Activated CD4-positive, alpha-beta T cell treated with anti-CD3 and anti-CD28 coated beads for 24 hours (primary cell): ENCODE results near the gene ERAL1.
"Not testable (repeated sequence)": the region's sequence is repeated elsewhere in the genome, so short reads cannot be mapped to it uniquely, and the experiment has no call there.

Experiments
- DNase-seq, 2 donors: peaks; one replicate each; pipeline ENCODE4 v3.0.0-alpha.2; 2020; ENCODE audit warnings: low read depth in 2 of 2

The ERAL1 gene

DNA sequence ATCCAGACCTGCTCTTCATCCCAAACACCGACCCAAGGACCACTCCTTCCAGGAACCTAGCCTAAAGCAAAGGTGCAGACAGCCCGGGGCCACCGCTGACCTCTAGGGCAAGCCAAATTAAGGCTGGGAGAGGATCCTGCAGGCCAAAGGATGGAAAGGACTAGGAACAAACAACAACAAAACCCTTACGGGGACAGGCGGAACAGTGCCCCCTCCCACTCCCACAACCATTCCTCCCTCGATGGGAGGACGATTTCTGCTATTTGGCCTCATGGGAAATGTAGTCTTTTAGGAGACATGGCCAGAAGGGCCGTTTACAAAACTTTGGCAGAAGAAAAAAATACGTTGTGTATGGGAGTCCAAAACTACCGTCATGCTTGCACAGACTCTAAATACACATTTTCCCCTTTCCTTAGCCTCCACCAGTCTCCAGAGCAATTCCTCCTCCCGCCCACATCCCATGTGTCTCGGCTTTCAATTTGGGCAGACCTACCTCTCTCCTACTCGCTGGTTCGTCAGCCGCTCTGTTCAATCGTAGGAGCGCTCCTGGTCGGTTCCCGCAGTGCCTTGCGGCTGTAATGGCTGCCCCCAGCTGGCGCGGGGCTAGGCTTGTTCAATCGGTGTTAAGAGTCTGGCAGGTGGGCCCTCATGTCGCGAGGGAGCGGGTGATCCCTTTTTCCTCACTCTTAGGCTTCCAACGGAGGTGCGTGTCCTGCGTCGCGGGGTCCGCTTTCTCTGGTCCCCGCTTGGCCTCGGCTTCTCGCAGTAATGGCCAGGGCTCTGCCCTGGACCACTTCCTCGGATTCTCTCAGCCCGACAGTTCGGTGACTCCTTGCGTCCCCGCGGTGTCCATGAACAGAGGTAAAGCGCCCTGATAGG, at the start of gene ERAL1:
Gene ERAL1 (plus strand): TSS at position 560 of the 879 bp plus-strand sequence. CDS start 19 bp downstream, at position 579.
- peak; percentile 71 to 74 for DNase-seq

DNA sequence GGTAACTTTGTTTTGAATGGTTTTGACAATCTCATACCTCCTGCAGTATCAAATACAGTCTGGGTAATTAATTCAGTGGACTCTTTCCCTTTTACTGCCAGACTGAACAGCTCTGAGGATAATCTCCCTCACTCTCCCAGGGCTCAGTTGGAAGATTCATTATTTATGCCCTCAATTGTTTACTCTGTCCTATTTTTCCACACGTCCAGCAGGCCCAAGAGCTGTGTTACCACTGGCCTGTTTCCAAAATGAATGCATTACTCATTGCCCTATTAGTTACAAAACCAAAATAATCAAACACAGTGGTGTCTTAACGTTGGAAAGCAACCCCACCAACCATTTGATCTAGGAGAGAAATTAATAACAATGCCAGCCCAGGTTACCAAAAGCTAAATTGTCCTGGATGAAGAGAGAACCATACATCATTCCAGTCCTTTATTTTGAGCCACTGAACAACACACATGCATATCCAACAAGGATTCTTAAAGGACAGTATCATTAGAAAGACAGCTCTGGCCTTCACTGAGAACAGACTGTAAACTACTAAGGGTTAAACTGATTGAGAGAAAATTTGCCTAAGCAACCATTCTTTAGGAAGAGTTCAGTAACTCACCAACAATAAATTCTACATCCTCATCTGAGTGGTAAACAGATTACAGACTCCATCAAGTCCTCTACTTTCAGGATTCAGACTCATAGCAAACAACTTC, 46.7 kb upstream of the ERAL1 start:
- no peak for DNase-seq

DNA sequence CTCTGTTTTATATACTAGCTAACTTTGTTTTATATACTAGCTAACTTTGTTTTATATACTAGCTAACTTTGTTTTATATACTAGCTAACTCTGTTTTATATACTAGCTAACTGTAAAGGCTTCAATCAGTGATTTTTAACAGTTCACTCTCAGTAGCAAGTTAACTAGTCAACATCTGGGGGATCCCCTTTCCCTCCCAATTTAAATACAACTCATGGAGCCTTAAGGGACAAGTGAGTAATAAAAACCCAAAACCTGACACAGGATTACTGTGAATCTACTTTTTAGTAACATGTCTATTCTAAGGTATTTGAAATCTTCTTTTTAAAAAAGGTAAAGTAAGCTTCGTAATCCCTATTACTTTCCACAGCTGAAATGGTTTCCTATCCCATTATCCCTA, 44.4 kb upstream of the ERAL1 start:
- DNase-seq, result peak in 1 of 2 donors; percentile 6

DNA sequence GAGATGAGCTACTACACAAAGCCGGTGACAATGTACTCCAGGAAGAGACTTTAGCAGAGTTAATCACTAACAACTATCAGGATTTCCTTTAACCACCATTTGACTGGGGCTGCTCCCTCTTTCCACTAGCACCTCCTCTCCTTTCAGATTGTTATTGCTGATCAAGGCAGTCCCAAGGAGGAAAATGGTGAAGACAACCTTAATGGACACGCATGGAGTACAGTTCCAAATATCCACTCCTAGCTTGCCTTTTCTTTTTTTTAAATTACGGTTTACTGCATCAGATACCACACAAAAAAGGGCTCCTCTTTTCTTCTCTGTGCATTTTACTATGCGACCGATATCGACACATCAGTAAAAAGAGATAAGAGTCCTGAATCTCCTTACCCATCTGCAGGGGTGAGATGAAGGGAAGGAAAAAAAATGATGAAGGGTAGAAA, 43.1 kb upstream of the ERAL1 start:
- DNase-seq, result no peak

DNA sequence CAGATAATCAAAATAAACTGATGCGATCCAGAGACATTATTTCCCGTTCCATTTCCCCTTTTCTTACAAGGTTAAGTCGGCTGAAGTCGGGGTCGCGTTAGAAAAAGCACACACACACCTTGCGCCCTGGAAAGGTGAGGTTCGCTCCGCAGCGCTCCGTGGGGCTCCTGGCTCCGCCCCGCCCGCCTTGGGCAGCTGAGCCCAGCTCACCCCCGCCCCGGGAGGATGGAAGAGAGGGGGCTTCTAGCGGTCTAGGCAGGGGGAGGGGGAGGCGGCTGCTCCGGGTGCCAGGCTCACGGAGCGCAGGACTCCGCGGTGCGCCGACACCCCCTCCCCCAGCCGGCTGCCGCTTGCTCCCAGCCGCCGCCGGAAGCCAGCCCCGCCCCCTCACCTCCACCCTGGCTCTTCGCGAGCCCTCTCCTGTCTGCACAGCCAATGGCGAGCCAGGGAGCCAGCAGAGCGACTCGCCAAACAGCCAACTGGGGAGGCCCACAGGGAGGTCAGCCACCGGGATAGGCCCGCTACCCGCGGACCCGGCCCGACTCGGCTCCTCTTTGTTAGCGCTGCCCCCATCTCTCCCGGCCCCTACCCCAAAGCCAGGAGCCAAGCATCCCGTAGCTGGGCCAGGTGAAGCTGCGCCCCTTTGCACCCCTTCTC, 42.6 kb upstream of the ERAL1 start:
- DNase-seq, result peak; percentile 94 to 96

DNA sequence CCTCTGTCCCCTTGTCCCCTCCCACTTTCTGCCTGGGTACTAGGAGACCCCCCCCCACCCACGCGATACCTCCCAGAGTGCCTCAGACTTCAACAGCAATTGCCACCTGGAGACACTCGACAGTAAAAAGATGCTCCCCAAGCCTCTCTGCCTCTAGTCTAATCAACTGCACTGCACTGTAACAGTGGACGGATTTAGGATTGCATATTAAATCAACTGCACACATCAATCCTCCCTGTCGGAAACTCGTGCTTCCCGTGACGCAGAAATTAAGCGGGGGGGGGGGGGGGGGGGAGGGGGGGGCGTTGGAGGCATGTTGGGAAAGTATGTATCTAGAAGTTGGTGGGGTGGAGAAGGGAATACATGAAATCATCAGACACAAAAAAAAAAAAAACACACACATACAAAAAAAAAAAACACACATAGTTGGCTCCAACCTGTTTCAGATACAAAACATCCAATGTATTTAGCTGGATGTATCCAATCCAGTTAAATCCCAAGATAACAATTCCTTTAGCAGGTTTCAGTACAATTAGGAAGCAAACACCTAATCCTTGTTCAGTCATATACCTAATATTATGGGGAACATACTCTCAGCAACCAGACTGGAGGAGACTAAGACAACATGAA, 42.0 kb upstream of the ERAL1 start:
- no peak for DNase-seq

DNA sequence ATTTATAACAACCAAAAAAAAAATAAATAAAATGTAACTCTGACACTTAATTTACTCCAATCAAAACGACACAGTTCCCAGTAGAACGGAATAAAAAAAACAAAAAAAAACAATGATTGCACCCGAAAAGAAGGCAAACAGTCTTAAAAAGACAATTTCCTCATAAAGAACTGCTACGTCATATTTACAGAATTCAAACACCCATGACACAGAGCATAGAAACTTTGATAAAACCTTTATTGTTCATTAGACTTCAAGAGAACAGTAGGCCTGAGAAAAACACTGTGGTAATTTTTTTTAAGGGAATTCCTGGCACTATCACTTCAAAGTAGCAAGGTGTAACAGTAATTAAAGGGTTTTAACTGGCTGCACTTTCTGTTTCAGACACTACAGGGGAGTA, 38.3 kb upstream of the ERAL1 start:
- no peak for DNase-seq

DNA sequence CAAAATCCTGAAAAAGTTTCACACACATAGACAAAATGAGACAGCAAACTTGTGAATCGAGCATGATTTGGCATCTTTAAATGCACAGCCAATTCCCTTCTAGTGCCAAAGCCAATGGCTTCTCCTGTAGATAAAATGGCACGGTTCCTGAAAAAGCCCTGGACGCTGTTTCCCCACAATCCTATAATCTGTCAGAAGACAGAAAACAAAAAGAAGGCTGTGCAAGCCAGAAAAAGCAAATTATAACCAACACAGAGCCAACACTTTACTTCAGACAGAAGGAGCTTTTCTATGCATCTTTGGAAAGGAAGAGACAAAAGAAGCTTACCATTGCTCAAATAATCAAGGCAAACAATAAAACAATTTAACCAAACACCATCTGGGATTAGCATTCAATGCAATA, 36.0 kb upstream of the ERAL1 start:
- DNase-seq, result no peak

DNA sequence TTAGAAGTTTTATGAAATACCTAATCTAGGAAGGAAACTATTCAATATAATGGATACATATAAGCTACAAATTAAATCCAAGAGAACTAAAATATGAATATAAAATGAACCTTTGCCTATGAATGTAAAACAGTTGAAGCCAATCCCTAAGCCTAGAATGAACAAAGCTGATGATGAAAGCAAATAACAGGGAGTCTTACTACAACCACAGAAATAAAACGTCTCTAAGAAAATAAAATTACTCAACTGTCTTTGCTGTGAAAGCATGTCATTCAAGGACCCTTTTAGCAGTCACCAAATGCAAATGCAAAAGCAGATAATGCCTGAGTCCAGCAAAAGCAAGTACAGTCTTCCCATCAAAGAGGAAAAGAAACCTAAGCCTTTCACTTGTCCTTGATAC, 35.2 kb upstream of the ERAL1 start:
- DNase-seq, result no peak

DNA sequence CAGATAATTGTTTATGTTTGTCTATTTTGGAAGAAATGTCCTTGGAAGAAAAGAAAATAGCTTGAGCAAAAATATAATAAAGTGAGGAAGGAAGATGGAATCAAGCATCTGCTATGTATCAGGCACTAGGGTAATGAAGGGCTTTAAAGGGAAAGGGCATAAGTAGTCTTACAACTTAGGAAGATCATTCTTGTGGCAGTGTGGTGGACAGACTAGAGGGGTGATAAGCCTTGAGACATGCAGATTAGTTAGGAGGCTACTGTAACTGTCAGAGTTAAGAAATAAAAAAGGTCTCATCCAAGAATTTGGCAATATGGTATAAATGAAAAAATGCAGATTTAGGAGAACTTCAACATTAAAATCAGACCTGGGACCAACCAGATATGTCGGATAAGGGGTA, 27.1 kb upstream of the ERAL1 start:
- DNase-seq, result no peak

DNA sequence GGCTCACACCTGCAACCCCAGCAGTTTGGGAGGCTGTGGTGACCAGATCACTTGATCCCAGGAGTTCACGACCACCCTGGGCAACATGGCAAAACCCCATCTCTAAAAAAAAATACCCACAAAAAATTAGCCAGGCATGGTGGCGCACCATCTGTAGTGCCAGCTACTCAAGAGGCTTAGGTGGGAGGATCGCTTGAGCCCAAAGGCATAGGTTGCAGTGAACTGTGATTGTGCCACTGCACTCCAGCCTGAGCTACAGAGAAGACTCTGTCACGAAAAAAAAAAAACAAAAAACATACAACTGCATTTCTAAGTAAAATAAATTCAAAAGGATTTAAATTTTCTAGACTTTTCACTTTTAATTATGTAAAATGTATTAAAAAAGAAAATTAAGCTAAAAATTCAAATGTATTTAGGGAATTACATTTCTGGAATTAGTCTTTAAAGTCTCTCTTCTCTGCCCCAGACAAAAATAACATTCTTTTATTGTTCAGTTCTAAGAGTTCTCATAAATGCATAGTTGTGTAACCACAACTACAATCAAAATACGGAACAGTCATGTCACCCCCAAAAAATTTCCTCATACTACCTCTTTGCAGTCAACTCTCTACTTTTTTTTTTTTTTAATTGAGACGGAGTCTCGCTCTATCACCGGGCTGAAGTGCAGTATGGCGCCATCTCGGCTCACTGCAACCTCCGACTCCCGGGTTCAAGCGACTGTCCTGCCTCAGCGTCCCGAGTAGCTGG, 26.3 kb upstream of the ERAL1 start:
- DNase-seq, result no peak

DNA sequence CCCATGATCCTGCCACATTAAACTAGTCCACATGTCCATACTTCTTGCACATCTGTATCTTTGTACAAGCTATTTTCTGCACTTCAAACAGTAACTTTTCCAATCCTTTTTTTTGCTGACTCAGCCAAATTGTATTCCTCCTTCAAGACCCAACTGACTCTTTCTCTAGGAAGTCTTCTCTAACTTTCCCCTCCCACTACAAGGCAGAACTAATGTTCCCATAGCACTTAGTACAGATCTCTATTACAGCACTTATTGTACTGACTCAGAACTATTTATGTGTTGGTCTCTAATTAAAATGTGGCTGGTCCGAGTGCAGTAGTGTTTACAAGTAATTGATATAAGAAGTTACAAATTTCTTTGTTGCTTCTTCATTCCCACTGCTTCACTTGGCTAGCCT, 20.4 kb upstream of the ERAL1 start:
- no peak for DNase-seq

DNA sequence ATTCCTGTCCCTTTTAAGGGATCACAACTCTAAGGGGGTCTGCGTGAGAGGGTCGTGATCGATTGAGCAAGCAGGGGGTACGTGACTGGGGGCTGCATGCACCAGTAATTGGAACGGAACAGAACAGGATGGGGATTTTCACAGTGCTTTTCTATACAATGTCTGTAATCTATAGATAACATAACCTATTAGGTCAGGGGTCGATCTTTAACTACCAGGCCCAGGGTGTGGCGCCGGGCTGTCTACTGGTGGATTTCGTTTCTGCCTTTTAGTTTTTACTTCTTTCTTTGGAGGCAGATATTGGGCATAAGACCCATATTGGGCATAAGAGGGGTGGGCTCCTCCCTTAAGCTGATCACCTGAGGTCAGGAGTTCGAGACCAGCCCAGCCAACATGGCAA, 18.3 kb upstream of the ERAL1 start:
- not testable (repeated sequence) for DNase-seq

DNA sequence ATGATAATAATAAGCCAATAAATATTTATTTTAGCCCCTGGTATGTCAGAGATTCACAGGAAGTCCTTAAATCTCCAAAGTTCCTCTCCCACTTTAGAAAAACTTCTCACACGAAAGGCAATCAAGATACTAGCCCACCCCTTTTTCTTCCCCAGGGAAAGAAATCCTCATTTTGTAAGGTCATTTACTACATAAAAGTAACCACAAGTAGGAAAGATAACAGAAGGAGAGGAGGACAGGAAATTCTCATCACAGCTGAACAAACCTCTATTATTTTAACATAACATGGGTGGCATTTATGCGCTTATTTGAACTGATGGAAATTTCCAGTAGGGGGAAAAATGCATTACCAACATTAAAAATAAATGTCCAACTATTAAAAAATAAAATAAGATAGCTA, 15.6 kb upstream of the ERAL1 start:
- no peak for DNase-seq

DNA sequence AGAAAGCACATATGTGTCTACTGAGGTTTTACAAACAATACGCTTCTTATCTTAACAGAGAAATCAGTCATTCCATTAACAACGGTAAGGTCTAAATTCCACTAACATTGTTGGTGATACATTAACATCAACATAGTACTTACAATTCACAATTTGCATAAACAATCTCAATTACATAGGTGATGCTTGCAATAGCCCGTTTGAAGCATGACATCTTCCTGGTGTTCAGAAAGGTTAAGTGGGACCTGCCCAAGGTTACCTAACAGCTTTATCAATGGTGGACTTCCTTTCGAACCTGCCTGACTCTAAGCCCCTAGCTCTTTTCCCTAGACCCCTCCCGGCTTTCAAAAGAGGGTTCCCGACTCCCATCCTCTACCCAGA, 12.9 kb upstream of the ERAL1 start:
- DNase-seq, result no peak

DNA sequence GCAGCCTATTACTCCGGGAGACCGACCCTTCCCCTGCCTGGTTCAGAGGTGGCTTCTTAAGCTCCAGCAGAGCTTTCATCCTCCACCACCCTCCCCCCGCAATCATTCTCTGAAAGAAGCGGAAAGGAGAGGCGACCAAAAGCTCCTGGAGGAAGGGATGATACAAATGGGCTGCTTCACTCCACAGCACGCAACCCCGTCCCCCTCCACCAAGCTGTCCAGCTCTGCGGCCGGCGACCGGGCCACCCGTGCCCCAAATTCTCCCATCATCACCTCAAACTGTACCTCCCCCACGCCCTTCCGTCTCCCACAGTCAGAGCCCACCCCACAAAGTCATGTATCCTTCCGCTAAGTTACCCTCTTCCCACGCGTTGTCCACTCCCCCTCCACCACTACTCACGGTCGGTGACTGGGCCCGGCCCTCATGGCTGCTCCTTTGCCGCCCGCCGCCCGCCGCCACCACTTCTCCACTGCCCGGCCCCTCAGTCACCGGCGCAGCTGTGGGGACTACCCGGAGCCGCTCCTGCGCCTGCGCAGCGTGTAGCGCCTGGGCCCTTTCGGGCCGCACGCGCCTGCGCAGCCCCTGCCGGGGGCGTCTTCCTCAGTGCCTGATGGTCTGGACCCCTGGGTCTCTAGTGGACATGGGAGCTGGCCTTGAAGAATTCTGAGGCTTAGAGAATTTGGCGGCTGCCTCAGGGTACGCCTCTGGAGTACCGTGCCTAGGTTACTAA, 12.4 kb upstream of the ERAL1 start, which contains the start of gene FAM222B:
Gene FAM222B (minus strand): TSS at position 509 of the 731 bp plus-strand sequence. CDS start 76,123 bp downstream, outside the sequence.
- DNase-seq, result peak; percentile 69 to 79

DNA sequence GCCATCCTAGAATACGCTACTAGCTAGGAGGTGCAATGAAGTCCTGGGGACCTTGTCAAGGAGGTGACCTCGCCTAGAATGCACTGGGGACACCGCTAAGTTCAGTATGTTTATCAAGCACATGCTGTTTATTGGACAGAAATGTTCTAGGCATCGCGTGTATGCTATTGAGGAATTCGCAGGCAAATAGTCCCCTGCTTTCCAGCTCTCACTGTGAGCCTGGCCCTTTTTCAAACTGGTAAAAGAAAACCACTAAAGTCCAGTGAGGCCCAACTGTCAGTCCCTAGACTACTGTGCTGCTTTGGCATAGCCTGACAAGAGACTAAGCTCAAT, 11.0 kb upstream of the ERAL1 start:
- no peak for DNase-seq

DNA sequence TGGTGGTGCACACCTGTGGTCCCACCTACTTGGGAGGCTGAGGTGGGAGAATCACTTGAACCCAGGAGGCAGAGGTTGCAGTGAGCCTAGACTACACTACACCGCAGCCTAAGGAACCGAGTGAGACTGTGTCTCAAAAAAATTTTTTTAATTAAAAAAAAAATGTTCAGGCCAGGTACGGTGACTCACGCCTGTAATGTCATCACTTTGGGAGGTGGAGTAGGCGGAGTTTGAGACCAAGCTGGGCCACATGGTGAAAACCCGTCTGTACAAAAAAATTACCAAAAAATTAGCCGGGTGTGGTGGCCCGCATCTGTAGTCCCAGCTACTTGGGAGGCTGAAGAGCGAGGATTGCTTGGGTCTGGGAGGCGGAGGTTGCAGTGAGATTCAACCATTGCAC, 8.6 kb upstream of the ERAL1 start:
- no peak for DNase-seq

DNA sequence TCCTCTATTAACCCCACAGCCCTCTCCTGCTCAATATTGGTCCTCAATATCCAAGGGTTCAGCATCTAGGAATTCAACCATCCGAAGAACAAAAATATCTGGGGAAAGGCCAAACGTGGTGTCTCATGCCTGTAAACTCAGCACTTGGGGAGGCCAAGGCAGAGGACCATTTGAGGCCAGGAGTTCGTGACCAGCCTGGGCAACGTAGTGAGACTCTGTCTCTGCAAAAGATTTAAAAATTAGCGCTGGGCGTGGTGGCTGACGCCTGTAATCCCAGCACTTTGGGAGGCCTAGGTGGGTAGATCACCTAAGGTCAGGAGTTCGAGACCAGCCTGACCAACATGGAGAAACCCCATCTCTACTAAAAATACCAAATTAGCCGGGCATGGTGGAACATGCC, 8.1 kb upstream of the ERAL1 start:
- not testable (repeated sequence) for DNase-seq

DNA sequence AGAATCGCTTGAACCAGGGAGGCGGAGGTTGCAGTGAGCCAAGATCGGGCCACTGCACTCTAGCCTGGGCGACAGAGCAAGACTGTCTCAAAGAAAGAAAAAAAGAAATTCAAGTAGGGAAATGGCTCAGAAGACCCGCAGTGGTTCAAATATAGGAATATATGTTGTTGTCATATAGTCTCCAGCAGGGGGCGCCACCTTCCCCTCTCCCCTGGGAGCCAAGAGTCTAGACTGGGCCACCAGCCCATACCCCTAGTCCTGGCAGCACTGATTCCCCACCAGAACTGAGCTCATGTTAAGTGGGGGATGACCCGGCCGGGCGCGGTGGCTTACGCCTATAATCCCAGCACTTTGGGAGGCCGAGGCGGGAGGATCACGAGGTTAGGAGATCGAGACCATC, 6.1 kb upstream of the ERAL1 start:
- peak; percentile 47 to 67 for DNase-seq

DNA sequence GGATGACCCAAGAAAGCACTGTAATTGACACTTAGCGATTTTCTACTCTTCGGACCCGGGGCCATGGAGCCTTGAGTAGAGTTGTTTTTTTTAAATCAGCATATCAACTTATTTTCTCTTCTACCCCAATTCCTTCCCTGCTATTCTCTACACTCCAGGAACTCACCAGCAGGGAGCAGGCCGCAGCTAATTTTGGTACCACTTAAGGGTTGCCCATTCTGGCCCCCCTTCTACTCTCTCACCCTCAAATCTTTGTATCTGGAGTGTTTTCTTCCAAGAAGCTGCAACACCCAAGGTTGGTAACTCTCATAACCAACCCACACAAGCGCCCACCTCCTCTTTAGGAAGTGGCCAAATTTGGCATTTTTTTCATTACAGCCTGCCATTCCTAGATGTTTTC, 5.5 kb upstream of the ERAL1 start:
- DNase-seq, result no peak
